Measurements from ENCODE around the gene NELL1.

Gene NELL1

DNA sequence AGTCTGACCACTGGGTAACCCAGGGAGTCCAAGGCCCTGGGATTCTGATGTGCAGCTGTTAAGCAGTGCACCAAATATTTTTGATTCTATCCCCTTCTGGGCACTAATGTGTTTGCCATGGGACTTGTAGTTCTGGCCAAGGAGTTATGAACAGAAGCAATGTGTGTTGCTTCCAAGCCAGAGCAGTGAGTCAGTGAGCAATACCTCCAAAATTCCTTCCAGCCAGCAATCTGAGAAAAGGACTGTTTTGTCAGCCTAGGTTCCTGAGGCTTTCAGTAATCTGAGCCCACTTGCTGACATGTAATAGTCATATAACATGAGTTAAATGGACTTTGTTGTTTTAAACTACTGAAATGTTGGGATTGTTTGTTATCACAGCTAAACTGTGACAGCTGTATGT, 311.4 kb downstream of the NELL1 start:
- no peak for DNase-seq
- no peak overlapping the region for H3K23ac ChIP-seq (ENCODE audit: low read length)
- H3K36me3 ChIP-seq (ENCODE audit: control insufficient read depth, insufficient read depth, low read length): no peaks in the 10 kb centered on the region
- H2BK120ac ChIP-seq (ENCODE audit: low read depth, low read length): no peak overlapping the region
- no peak overlapping the region for H4K5ac ChIP-seq (ENCODE audit: low read length)
- no peaks in the 10 kb centered on the region for H3K79me1 ChIP-seq (ENCODE audit: low read length)
- H3K79me2 ChIP-seq (ENCODE audit: control insufficient read depth, insufficient read depth, low read length): no peaks in the 10 kb centered on the region
- H3K9ac ChIP-seq (ENCODE audit: low read length): no peak overlapping the region
- no peaks in the 10 kb centered on the region for H3K27me3 ChIP-seq (ENCODE audit: insufficient read depth, low read length, poor library complexity)
- H2BK5ac ChIP-seq (ENCODE audit: low read length): no peak overlapping the region
- H2AK5ac ChIP-seq (ENCODE audit: low read length): no peak overlapping the region
- no peak overlapping the region for H3K4ac ChIP-seq (ENCODE audit: low read depth, low read length)
- no peak overlapping the region for H4K8ac ChIP-seq (ENCODE audit: low read depth, low read length)
- no peak overlapping the region for H2BK15ac ChIP-seq (replicated peaks; ENCODE audit: low read depth)
- no peak overlapping the region for H3K56ac ChIP-seq (ENCODE audit: low read length)
- H3K18ac ChIP-seq (ENCODE audit: low read length): no peak overlapping the region
- H3K4me1 ChIP-seq (ENCODE audit: control insufficient read depth, low read depth, low read length): no peaks in the 10 kb centered on the region
- H3K4me3 ChIP-seq (ENCODE audit: low read length): no peak overlapping the region
- H3K4me2 ChIP-seq (ENCODE audit: low read length): no peak overlapping the region
- no peak overlapping the region for H3K27ac ChIP-seq (ENCODE audit: low read depth, low read length)

DNA sequence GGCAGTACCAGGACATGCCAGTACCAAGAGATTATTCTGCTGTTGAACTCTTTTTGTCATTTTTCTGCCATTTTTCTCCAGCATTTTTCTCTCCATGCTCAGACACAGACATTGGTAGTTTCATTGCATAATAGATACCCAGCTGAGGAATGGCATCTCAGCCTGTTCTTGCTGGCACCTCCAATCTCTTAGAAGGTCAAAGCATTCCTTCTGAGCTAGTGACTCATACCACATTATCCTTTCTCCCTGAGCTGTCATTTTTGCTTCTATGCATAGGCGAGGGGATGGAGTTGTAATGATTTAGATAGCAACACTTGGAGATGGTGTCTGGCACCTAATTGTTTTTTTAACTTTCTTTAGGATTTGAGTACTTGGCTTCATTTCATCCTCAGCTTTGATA, 321.1 kb downstream of the NELL1 start:
- Histone ChIP-seq H3K23ac (ENCODE audit: low read length) (no peak overlapping the region), H3K27me3 (ENCODE audit: insufficient read depth, low read length, poor library complexity) (no peaks in the 10 kb centered on the region), H3K4me2 (ENCODE audit: low read length) (no peak overlapping the region), H3K4me3 (ENCODE audit: low read length) (no peak overlapping the region), H2BK120ac (ENCODE audit: low read depth, low read length) (no peak overlapping the region), H3K56ac (ENCODE audit: low read length) (no peak overlapping the region), H3K27ac (ENCODE audit: low read depth, low read length) (no peak overlapping the region), H2BK15ac (replicated peaks; ENCODE audit: low read depth) (no peak overlapping the region), H2BK5ac (ENCODE audit: low read length) (no peak overlapping the region), H3K18ac (ENCODE audit: low read length) (no peak overlapping the region), H3K4me1 (ENCODE audit: control insufficient read depth, low read depth, low read length) (no peaks in the 10 kb centered on the region), H4K8ac (ENCODE audit: low read depth, low read length) (no peak overlapping the region), H3K36me3 (ENCODE audit: control insufficient read depth, insufficient read depth, low read length) (no peaks in the 10 kb centered on the region), H2AK5ac (ENCODE audit: low read length) (no peak overlapping the region), H3K4ac (ENCODE audit: low read depth, low read length) (no peak overlapping the region), H3K9ac (ENCODE audit: low read length) (no peak overlapping the region), H4K5ac (ENCODE audit: low read length) (no peak overlapping the region), H3K79me2 (ENCODE audit: control insufficient read depth, insufficient read depth, low read length) (no peaks in the 10 kb centered on the region), H3K79me1 (ENCODE audit: low read length) (no peaks in the 10 kb centered on the region)
- no peak for DNase-seq
- WGBS (ENCODE audit: extremely low coverage, insufficient coverage, low lambda C conversion rate): no CpG with 5 or more reads among the region's 1 CpG

DNA sequence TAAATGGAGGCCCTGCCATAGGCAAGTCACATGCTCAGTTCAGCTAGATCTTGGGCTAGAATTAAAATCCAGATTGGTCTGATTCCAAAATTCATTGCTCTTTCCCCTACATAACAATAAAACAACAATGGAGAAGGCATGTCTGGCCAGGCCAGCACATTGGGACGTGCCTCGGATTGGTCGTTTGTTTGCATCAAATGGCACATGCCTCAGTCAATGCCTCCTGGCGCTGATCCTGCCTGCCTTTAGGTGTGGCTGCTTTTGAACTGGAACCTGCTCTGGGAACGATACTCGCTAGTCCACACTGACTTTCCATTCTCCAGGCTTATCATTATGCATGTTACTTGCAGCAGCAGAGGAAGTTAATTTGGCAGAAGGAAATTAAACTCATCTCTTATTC, 322.1 kb downstream of the NELL1 start:
- WGBS (ENCODE audit: extremely low coverage, insufficient coverage, low lambda C conversion rate): no CpG with 5 or more reads among the region's 6 CpGs
- Histone ChIP-seq H3K56ac (ENCODE audit: low read length) (no peak overlapping the region), H4K8ac (ENCODE audit: low read depth, low read length) (no peak overlapping the region), H3K4ac (ENCODE audit: low read depth, low read length) (no peak overlapping the region), H3K36me3 (ENCODE audit: control insufficient read depth, insufficient read depth, low read length) (no peaks in the 10 kb centered on the region), H2AK5ac (ENCODE audit: low read length) (no peak overlapping the region), H3K4me1 (ENCODE audit: control insufficient read depth, low read depth, low read length) (no peaks in the 10 kb centered on the region), H3K79me1 (ENCODE audit: low read length) (no peaks in the 10 kb centered on the region), H3K4me3 (ENCODE audit: low read length) (no peak overlapping the region), H3K4me2 (ENCODE audit: low read length) (no peak overlapping the region), H2BK120ac (ENCODE audit: low read depth, low read length) (no peak overlapping the region), H3K9ac (ENCODE audit: low read length) (no peak overlapping the region), H3K18ac (ENCODE audit: low read length) (no peak overlapping the region), H3K79me2 (ENCODE audit: control insufficient read depth, insufficient read depth, low read length) (no peaks in the 10 kb centered on the region), H4K5ac (ENCODE audit: low read length) (no peak overlapping the region), H3K23ac (ENCODE audit: low read length) (no peak overlapping the region), H3K27ac (ENCODE audit: low read depth, low read length) (no peak overlapping the region), H2BK5ac (ENCODE audit: low read length) (no peak overlapping the region), H2BK15ac (replicated peaks; ENCODE audit: low read depth) (no peak overlapping the region), H3K27me3 (ENCODE audit: insufficient read depth, low read length, poor library complexity) (no peaks in the 10 kb centered on the region)
- no peak for DNase-seq

DNA sequence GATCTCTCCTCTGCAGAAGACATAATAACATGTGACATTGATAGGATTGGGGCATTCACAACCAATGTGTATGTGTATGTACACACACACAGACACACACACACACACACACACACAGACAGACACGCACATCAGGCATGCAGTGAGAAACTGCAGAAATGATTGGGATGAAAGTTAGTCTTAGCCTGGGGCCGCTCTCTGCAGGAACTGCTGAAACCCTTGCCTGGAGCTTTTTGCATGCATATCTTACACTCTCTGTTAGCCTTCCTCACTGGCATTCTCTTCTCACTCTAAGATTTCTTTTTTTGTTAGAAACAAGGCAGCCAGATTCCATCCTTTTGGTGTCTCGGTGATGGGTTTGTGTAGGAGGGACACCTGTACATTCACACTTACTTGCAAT, 337.9 kb downstream of the NELL1 start:
- no peaks in the 10 kb centered on the region for H3K79me2 ChIP-seq (ENCODE audit: control insufficient read depth, insufficient read depth, low read length)
- no peak overlapping the region for H2AK5ac ChIP-seq (ENCODE audit: low read length)
- DNase-seq: peak; percentile 60
- no peaks in the 10 kb centered on the region for H3K27me3 ChIP-seq (ENCODE audit: insufficient read depth, low read length, poor library complexity)
- H2BK5ac ChIP-seq (ENCODE audit: low read length): no peak overlapping the region
- H4K8ac ChIP-seq (ENCODE audit: low read depth, low read length): no peak overlapping the region
- no peak overlapping the region for H2BK15ac ChIP-seq (replicated peaks; ENCODE audit: low read depth)
- no peak overlapping the region for H4K5ac ChIP-seq (ENCODE audit: low read length)
- no CpG with 5 or more reads among the region's 3 CpGs for WGBS (ENCODE audit: extremely low coverage, insufficient coverage, low lambda C conversion rate)
- H3K36me3 ChIP-seq (ENCODE audit: control insufficient read depth, insufficient read depth, low read length): no peaks in the 10 kb centered on the region
- H3K79me1 ChIP-seq (ENCODE audit: low read length): no peaks in the 10 kb centered on the region
- no peak overlapping the region for H3K9ac ChIP-seq (ENCODE audit: low read length)
- H3K56ac ChIP-seq (ENCODE audit: low read length): no peak overlapping the region
- H3K18ac ChIP-seq (ENCODE audit: low read length): no peak overlapping the region
- no peak overlapping the region for H3K4me3 ChIP-seq (ENCODE audit: low read length)
- no peak overlapping the region for H3K4me2 ChIP-seq (ENCODE audit: low read length)
- no peak overlapping the region for H3K23ac ChIP-seq (ENCODE audit: low read length)
- peaks cover 3% of the 10 kb centered on the region for H3K4me1 ChIP-seq (ENCODE audit: control insufficient read depth, low read depth, low read length)
- H3K4ac ChIP-seq (ENCODE audit: low read depth, low read length): no peak overlapping the region
- H3K27ac ChIP-seq (ENCODE audit: low read depth, low read length): no peak overlapping the region
- no peak overlapping the region for H2BK120ac ChIP-seq (ENCODE audit: low read depth, low read length)

- Histone ChIP-seq H3K18ac (ENCODE audit: low read length) (no peak overlapping the region), H4K5ac (ENCODE audit: low read length) (no peak overlapping the region), H2BK120ac (ENCODE audit: low read depth, low read length) (no peak overlapping the region)
Observed at GRCh38 chr11:21018248-21018647, 348.9 kb downstream of the NELL1 start.

GRCh38 chr11:21026685-21027084, 357.3 kb downstream of the NELL1 start:
- Histone ChIP-seq H3K4me2 (ENCODE audit: low read length) (no peak overlapping the region), H3K18ac (ENCODE audit: low read length) (no peak overlapping the region), H3K4me1 (ENCODE audit: control insufficient read depth, low read depth, low read length) (no peaks in the 10 kb centered on the region), H3K79me1 (ENCODE audit: low read length) (no peaks in the 10 kb centered on the region), H2BK120ac (ENCODE audit: low read depth, low read length) (no peak overlapping the region), H3K27me3 (ENCODE audit: insufficient read depth, low read length, poor library complexity) (no peaks in the 10 kb centered on the region), H3K56ac (ENCODE audit: low read length) (no peak overlapping the region), H3K27ac (ENCODE audit: low read depth, low read length) (no peak overlapping the region), H2AK5ac (ENCODE audit: low read length) (no peak overlapping the region), H2BK15ac (replicated peaks; ENCODE audit: low read depth) (no peak overlapping the region), H3K36me3 (ENCODE audit: control insufficient read depth, insufficient read depth, low read length) (no peaks in the 10 kb centered on the region), H3K4ac (ENCODE audit: low read depth, low read length) (no peak overlapping the region), H3K23ac (ENCODE audit: low read length) (no peak overlapping the region), H3K79me2 (ENCODE audit: control insufficient read depth, insufficient read depth, low read length) (no peaks in the 10 kb centered on the region), H4K5ac (ENCODE audit: low read length) (no peak overlapping the region), H3K9ac (ENCODE audit: low read length) (no peak overlapping the region), H3K4me3 (ENCODE audit: low read length) (no peak overlapping the region), H4K8ac (ENCODE audit: low read depth, low read length) (no peak overlapping the region), H2BK5ac (ENCODE audit: low read length) (no peak overlapping the region)
- DNase-seq: no peak
- no CpG with 5 or more reads among the region's 1 CpG for WGBS (ENCODE audit: extremely low coverage, insufficient coverage, low lambda C conversion rate)

More at GRCh38 chr11:21018248-21018647, 348.9 kb downstream of the NELL1 start:
- no peak overlapping the region for H3K56ac ChIP-seq (ENCODE audit: low read length)
- H3K4me3 ChIP-seq (ENCODE audit: low read length): no peak overlapping the region
- H2BK5ac ChIP-seq (ENCODE audit: low read length): no peak overlapping the region
- no peak overlapping the region for H2BK15ac ChIP-seq (replicated peaks; ENCODE audit: low read depth)
- H3K36me3 ChIP-seq (ENCODE audit: control insufficient read depth, insufficient read depth, low read length): no peaks in the 10 kb centered on the region
- H4K8ac ChIP-seq (ENCODE audit: low read depth, low read length): no peak overlapping the region
- H3K23ac ChIP-seq (ENCODE audit: low read length): no peak overlapping the region
- H2AK5ac ChIP-seq (ENCODE audit: low read length): no peak overlapping the region
- peaks cover 4% of the 10 kb centered on the region for H3K4me1 ChIP-seq (ENCODE audit: control insufficient read depth, low read depth, low read length)
- H3K79me1 ChIP-seq (ENCODE audit: low read length): no peaks in the 10 kb centered on the region
- H3K79me2 ChIP-seq (ENCODE audit: control insufficient read depth, insufficient read depth, low read length): no peaks in the 10 kb centered on the region
- no peak overlapping the region for H3K27ac ChIP-seq (ENCODE audit: low read depth, low read length)
- peak; percentile 15 for DNase-seq
- H3K4ac ChIP-seq (ENCODE audit: low read depth, low read length): no peak overlapping the region
- H3K4me2 ChIP-seq (ENCODE audit: low read length): no peak overlapping the region
- no peak overlapping the region for H3K9ac ChIP-seq (ENCODE audit: low read length)
- no CpG with 5 or more reads among the region's 3 CpGs for WGBS (ENCODE audit: extremely low coverage, insufficient coverage, low lambda C conversion rate)
- no peaks in the 10 kb centered on the region for H3K27me3 ChIP-seq (ENCODE audit: insufficient read depth, low read length, poor library complexity)
